ENCODE measurements around the gene TRIM5. TPM values are rescaled to one million over a fixed set of nuclear protein-coding genes. Genes with fewer than 3 reads are reported as not detected.
"Not testable (repeated sequence)": the region's sequence is repeated elsewhere in the genome, so short reads cannot be mapped to it uniquely, and the experiment has no call there.

The TRIM5 gene
- total and polyA plus RNA-seq, 9 donors: 11.8 to 35.8 (median 24.5) TPM

- Histone ChIP-seq H3K27ac (no peak overlapping the region), H3K36me3 (no peaks in the 10 kb centered on the region), H3K27me3 (no peaks in the 10 kb centered on the region), H3K4me3 (no peak overlapping the region), H3K4me1 (ENCODE audit: insufficient read depth) (no peaks in the 10 kb centered on the region), H3K9me3 (no peaks in the 10 kb centered on the region)
- WGBS, 3 donors: 93 to 99% (median 95%) methylated on average over 3 of the region's 3 CpGs
- TF ChIP-seq EP300 (IDR thresholded peaks at IDR 0.05): no peak
- no peak for TF ChIP-seq POLR2A (IDR thresholded peaks at IDR 0.05)
- no peak for TF ChIP-seq CTCF (IDR thresholded peaks at IDR 0.05)
- intact Hi-C loops (cut with DNase I): no loop called here
- no peak for DNase-seq
Observed at GRCh38 chr11:5719703-5720495, 35.0 kb upstream of the TRIM5 start.

- H3K27me3 ChIP-seq; intact Hi-C loops (cut with DNase I); H3K4me1 ChIP-seq (ENCODE audit: insufficient read depth); DNase-seq; H3K9me3 ChIP-seq; H3K27ac ChIP-seq; H3K36me3 ChIP-seq; H3K4me3 ChIP-seq: not testable (repeated sequence)
- 56 to 100% (median 95%) methylated on average over 1 of the region's 1 CpG for WGBS, 3 donors
Observed at GRCh38 chr11:5716518-5716917, 31.6 kb upstream of the TRIM5 start.

GRCh38 chr11:5713695-5714094, 28.8 kb upstream of the TRIM5 start:
- DNase-seq: no peak
- WGBS, 3 donors: 65 to 80% (median 76%) methylated on average over 5 of the region's 5 CpGs
- no peaks in the 10 kb centered on the region for H3K27me3 ChIP-seq
- no peak overlapping the region for H3K4me3 ChIP-seq
- TF ChIP-seq CTCF (IDR thresholded peaks at IDR 0.05) (no peak), POLR2A (IDR thresholded peaks at IDR 0.05) (no peak), EP300 (IDR thresholded peaks at IDR 0.05) (no peak)
- no peak overlapping the region for H3K27ac ChIP-seq
- no peaks in the 10 kb centered on the region for H3K4me1 ChIP-seq (ENCODE audit: insufficient read depth)
- peaks cover 2% of the 10 kb centered on the region for H3K36me3 ChIP-seq
- intact Hi-C loops (cut with DNase I): no loop called here
- H3K9me3 ChIP-seq: no peaks in the 10 kb centered on the region

GRCh38 chr11:5712507-5712906, 27.6 kb upstream of the TRIM5 start:
- intact Hi-C loops (cut with DNase I): no loop called here
- no peak for TF ChIP-seq POLR2A (IDR thresholded peaks at IDR 0.05)
- no peak for TF ChIP-seq EP300 (IDR thresholded peaks at IDR 0.05)
- TF ChIP-seq CTCF (IDR thresholded peaks at IDR 0.05): no peak
- H3K27ac ChIP-seq: no peak overlapping the region
- 74 to 78% (median 76%) methylated on average over 1 of the region's 1 CpG for WGBS, 3 donors
- no peaks in the 10 kb centered on the region for H3K9me3 ChIP-seq
- no peak overlapping the region for H3K4me3 ChIP-seq
- no peaks in the 10 kb centered on the region for H3K27me3 ChIP-seq
- peaks cover 2% of the 10 kb centered on the region for H3K36me3 ChIP-seq
- no peaks in the 10 kb centered on the region for H3K4me1 ChIP-seq (ENCODE audit: insufficient read depth)
- DNase-seq: no peak

- H3K36me3 ChIP-seq: peaks cover 2% of the 10 kb centered on the region
- no peak for DNase-seq
- H3K27me3 ChIP-seq: no peaks in the 10 kb centered on the region
- no peaks in the 10 kb centered on the region for H3K4me1 ChIP-seq (ENCODE audit: insufficient read depth)
- no peak overlapping the region for H3K4me3 ChIP-seq
- WGBS, 3 donors: 91 to 95% (median 92%) methylated on average over 4 of the region's 4 CpGs
- no peak for TF ChIP-seq EP300 (IDR thresholded peaks at IDR 0.05)
- no peak for TF ChIP-seq POLR2A (IDR thresholded peaks at IDR 0.05)
- TF ChIP-seq CTCF (IDR thresholded peaks at IDR 0.05): no peak
- H3K9me3 ChIP-seq: no peaks in the 10 kb centered on the region
- H3K27ac ChIP-seq: no peak overlapping the region
- intact Hi-C loops (cut with DNase I): no loop called here
Observed at GRCh38 chr11:5705688-5706087, 20.8 kb upstream of the TRIM5 start.
